Cerebellar nuclear complex (tissue), 1 donor: ENCODE data around the gene DPP6.
"Not testable (repeated sequence)": the region's sequence is repeated elsewhere in the genome, so short reads cannot be mapped to it uniquely, and the experiment has no call there.

Source experiments
- DNase-seq, 2 experiments: peaks; one replicate each; lab custom pipeline; 2025; lab: John Stamatoyannopoulos, UW

Gene DPP6

DNA sequence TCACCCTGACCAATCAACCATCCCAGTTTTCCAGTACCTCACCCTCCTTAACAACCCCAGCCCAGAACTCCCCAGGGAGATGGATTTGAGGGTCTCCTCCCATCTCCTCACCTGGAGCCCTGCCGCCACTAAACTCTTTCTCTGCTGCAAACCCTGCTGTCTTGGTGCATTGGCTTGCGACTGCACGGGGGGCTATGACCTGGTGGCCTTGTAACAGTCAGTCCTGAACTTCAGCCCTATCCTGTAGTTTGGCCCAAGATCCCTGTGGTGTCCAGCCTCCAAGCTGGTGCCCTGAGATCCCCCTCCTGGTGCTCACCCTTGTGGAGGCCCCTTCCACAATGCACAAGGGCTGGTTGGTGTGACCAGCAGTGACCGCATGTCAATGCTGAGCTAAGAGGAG lies 858.8 kb downstream of the DPP6 start:
- DNase-seq = no peak

DNA sequence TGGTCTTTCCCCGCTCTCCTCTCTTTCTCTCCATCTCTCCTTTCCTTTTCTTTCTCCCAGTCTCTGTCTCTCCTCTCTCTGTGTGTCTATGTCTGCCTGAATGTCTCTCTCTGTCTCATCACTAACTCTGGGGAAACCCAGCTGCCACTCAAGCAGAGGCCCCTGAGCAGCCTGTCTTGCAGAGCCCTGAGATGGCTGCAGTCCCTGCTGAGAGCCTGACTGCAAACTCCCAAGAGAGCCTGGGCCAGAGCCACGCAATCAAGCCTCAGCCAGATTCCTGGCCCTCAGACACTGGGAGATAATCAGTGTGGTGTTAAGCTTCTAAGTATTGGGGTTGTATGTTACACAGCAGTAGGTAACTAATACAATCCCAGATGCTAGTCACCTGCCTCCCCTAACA lies 859.2 kb downstream of the DPP6 start:
- no peak for DNase-seq

DNA sequence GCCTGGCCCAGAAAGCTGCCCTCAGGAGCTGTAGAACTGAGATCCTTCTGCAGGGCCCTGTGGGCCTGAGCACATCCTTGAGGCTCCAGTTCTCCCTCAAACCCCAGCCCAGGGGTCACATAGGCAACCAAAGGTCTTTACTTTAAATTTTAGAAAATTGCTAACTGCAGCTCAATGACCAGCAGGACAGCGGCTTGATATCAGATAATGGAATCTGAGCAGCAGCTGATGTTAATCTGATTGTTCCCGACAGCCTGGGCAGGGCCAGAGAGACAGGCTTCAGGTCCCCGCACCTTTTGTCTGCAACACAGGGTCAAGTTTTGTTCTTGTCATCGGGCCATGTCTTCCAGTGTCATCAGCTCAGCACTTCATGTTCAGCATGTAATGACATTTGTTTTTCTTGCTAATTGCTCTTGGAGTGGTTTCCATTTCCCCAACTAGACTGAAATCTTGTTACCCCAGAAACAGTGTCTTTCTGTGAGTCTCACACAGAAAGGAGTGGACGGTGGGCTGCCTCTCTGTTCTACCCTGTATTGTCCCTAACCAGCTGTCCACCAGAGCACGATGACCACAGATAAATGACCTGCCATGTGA lies 859.8 kb downstream of the DPP6 start:
- DNase-seq = no peak

DNA sequence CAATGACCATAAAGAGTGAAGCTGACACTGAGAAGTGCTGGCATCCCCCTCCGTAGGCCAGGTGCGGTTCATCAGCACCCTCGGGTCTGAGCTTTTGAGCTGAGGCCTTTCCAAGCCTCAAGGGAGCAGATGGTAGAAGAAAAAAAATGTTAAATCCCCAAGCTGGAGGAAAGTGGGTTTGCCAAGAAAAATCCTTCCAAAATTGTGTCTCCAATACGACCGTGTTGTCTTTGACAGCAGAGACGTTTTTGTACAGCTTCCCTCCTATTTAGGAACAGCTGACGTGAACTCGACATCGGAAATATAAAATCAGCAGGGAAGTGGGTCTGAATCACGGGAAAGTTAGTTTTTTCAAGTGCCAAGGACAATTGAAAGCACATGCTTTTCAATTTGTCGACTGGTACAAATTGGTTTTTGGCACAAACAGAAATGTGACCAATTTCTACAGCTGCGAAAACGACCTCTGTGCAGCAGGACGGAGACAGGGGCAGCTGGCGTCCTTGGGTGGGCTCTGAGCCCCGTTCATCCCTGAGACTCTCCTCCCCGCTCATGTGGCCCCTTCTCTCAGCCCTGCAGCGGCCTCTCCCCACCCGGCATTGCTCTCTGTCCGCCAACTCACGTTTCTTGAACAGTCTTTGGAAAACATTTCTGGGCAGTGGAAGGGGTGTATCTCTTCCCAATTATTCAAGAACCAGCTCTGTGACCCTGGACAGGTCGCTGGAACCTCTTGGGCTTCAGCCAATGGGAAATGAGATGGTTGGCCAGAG lies 860.9 kb downstream of the DPP6 start:
- DNase-seq = no peak

DNA sequence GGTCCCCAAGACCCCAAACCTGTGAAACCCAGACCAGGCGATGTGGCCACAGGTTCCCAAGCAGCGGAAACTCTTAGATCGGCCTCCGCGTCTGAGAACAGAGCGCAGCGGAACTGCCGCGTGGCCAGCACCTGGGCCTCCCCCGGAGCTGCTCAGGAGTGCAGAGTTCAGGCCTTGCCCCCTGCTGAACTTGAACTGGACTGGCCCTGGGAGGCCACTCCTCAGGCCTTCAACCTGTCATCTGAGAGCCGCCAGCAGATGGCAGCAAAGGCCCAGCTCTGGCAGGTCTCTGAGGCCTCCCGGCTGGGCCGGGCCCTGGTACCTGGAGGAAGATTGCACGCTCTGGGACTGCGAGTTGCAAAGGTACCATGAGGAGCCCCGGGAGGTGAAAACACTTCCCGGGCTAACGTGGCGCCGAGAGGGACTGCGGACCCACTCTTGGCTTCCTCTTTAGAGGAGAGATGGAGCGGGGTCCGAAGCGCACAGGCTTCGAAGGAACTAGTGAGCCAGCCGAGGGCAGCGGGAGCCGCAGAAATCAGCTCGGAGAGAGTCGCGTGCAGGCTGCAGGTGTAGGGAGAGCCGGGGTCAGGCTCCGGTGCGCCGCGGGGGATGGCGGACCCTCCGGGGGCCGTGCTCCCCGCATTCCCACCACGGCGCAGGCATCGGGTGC lies 861.6 kb downstream of the DPP6 start:
- peak; percentile 30 to 50 for DNase-seq

DNA sequence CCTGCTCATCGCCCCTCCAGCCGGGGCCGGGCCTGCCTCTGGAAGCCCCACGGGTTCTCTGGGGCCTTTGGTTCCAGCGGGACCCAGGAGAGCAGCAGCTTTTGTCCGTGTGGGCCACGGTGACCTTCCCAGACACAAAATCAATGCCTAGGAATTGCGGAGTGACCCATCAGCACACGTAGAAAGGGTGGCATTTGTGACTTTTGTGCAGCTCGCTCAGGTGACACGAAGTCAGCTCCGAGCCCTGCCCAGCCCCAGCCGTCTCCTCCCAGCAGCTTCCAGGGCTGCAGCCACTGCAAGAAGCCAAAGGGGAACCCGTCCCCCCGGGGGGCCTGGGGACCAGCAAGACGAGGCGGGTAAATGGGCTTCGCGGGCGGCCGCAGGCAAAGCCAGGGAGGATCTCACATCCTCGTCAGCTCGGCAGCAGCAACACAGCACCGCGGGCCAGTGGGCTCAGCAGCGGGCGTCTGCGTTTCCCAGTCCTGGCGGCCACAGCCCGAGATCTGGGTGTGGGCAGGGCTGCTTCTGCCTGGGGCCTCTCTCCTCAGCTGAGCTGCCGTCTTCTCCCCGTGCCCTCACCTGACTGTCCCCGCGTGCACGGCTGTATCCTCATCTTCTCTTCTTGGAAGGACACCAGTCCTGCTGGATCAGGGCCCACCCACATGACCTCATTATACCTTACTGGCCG lies 862.3 kb downstream of the DPP6 start:
- DNase-seq = no peak

DNA sequence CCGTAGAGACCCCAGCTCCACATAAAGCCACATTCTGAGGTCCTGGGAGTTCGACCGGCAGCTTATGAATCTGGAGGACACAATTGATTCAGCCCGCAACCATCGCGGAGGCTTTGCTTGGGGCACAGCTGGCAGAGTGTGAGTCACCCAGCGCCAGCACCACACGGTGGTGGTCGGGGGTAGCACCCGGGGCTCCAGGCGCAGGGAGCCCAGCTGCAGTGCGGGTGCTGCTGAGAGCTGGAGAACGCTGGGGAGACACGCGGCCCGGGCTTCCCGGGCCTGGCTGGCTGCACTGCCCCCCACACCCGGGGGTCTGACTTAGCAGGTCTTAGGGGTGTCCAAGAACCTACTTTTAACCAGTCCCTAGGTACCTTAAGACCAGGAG lies 862.8 kb downstream of the DPP6 start:
- no peak for DNase-seq

DNA sequence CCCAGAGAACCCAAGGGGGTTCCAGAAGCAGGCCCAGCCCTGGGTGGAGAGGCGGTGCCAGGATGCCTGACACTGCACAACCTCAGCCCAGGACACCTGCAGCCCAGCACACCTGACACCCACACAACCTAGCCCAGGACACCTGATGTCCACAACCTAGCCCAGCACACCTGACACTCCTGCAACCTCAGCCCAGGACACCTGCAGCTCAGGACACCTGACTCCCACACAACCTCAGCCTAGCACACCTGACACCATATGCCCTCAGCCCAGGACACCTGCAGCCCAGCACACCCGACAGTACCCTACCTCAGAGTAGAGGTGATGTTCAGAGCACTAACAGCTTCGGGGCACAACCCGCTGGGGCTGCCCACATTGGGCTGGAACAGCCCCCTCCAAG lies 863.4 kb downstream of the DPP6 start:
- DNase-seq = no peak

DNA sequence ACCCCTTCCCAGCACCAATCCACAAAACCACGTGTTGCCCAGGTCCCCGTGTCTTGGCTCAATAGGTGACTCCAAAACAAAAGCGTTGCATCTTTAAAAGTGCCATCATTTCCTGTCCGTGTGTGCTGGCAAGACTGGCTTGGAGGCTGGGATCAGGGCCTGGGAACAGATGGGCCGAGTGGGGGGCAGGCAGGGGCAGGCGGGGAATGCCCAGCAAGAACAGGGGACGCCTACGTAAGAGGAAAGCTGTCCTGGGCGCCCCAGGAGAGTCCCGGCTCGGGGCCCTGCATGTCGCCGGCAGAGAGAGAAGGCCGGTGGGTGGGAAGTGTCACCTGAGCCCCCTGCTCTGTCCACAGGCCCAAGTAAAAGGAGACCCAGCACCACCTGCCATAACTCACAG lies 864.2 kb downstream of the DPP6 start:
- DNase-seq = peak in 1 of 2 experiments; percentile 37

DNA sequence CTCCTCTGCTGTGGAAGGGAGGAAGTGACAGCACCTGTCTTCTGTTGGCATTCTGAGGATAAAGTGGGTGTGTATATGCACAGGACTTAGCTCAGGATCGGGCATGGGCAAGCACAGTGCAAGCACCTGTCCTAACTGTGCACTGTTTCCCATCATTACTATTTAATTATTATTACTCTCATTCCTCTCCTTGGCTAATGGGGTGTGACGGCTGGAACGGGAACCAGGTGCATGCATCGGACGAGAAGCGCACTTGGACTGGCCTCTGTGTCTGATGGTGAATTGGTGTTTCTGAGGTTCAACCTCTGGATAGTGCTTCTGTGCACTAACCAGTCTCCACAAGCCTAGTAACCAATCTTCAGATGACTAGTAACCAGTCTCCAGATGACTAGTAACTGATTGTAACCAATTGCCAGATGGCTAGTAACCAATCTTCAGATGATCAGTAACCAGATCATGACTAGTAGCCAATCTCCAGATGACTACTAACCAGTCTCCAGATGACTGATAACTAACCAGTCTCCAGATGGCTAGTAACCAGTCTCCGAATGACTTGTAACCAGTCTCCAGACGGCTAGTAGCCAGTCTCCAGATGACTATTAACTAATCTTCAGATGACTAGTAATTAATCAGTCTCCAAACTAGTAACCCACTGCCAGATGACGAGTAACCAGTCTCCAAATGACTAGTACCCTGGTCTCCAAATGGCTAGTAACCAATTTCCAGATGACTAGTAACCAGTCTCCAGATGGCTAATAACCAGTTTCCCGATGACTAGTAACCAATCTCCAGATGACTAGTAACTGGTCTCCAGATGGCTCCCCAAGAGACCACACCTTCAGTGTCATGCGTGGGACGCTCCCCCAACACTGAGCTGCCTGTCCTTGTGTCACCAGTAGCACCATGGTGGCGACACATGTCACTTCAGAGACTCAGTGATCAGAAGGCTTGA lies 864.9 kb downstream of the DPP6 start:
- no peak for DNase-seq

DNA sequence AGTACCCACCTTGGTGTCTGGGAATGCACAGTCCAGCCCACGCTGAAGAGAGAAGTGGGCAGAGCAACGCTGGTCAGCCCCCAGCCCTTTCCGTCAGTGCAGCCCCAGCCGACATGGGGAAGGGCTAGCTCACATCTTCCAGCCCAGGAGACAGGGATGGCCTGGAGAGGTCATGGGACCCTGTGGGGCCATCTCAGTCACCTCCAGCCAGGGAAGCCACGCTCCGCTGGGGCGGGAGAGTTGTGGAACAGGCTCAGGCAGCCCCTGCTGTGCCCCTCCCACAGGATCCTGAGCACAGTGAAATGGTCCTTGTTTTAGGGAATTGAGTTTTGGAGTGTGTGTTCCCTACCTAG lies 865.6 kb downstream of the DPP6 start:
- no peak for DNase-seq

DNA sequence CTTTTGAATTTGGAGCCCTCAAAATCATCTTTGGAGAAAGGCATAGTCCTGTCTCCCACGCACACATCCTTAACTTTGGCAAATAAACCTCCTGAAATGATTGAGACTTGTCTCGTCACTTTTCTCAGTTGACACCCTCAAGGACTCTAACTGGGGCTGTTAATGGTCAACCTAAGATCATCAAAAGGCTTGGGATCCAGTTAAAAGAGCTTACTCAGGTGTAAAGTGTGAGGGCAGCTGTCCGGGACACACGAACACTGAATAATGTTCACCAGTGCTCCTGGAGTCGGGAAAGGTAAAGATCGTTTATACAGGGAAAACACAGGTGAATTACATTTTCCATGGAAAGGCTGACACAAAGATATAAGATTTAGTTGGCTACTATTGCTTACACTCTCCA lies 866.1 kb downstream of the DPP6 start:
- DNase-seq = no peak

DNA sequence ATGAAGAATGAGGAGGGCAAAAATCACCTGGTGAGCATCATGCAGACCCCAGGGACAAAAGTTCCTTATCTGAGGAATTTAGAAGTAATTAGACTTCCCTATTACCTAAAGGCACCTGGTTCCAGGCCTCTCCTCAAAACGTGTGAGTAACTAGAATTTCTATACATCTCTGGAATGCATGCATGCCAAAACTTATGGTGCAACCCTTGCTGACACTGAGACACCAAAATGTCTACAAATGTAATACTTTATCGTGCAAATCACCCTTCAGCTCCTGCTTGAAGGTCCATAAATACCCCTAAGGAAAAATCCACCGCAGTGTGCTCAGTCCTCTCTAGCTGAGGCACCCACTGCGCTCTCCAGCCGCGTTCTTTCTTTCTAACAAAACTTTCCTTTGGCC lies 866.5 kb downstream of the DPP6 start:
- DNase-seq = no peak

DNA sequence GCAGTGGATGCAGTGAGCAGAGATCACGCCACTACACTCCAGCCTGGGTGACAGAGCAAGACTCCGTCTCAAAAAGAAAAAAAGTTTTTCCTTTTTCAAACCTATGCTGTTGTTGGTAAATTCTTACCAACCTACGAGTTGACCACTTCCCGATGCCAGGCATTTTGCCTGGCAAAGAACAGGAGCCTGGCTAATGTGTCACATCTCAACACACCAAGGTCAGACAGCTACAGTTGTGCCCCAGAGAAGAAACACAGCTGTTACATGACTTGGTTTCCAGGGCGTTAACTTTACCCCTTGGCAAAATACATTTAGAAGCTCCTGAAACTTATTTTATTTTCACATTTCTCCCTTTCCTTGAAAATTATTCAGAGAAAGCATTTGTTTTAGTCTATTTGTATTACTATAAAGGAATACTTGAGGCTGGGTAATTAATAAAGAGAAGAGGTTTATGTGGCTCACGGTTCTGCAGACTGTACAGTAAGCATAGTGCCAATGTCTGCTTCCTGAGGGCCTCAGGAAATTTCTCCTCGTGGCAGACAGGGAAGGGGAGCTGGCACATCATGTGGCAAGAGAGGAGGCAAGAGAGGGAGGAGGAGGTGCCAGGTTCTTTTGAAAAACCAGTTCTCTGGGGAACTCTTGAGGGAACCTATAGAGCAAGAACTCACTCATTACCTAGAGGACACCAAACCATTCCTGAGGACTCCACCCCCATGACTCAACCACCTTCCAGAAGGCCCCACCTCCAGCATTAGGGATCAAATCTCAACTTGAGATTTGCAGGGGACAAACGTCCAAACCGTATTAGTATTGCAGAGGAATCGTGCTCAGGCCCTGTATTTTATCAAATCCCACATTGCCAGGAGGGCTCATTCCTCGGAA lies 867.4 kb downstream of the DPP6 start:
- no peak for DNase-seq

DNA sequence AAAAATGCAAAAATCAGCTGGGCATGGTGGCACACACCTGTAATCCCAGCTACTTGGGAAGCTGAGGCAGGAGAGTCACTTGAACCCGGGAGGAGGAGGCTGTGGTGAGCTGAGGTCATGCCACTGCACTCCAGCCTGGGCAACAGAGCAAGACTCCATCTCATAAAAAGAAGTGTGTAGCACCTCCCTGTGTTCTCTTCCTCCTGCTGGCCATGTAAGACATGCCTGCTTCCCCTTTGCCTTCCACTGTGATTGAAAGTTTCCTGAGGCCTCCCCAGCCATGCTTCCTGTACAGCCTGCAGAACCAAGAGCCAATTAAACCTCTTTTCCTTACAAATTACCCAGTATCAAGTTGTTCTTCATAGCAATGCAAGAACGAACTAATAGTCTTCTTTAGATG lies 870.3 kb downstream of the DPP6 start:
- not testable (repeated sequence) for DNase-seq

DNA sequence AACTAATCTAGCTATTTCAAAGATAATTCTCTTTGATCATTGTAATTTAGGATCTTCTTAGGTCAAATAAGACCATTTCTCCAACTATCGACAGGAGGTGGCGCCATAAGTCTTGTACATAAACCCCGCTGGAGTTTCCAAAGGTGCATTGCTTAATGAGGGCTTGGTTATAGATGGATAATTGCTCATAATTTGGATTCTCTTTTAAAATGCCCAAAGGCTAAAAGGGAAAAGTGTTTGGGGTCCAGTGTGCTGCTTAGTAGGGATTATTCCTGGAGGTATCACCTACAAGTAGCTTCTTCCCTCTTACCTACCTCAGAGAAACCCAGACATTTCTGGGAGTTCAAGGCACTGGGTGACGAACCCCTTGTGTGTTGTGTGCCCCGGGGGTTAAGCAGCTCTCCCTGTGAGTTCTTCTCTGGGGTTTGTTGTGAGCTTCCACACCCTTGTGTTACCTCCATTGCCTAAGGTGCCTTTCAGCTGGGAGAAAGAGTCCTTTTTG lies 875.5 kb downstream of the DPP6 start:
- peak; percentile 28 to 71 for DNase-seq

DNA sequence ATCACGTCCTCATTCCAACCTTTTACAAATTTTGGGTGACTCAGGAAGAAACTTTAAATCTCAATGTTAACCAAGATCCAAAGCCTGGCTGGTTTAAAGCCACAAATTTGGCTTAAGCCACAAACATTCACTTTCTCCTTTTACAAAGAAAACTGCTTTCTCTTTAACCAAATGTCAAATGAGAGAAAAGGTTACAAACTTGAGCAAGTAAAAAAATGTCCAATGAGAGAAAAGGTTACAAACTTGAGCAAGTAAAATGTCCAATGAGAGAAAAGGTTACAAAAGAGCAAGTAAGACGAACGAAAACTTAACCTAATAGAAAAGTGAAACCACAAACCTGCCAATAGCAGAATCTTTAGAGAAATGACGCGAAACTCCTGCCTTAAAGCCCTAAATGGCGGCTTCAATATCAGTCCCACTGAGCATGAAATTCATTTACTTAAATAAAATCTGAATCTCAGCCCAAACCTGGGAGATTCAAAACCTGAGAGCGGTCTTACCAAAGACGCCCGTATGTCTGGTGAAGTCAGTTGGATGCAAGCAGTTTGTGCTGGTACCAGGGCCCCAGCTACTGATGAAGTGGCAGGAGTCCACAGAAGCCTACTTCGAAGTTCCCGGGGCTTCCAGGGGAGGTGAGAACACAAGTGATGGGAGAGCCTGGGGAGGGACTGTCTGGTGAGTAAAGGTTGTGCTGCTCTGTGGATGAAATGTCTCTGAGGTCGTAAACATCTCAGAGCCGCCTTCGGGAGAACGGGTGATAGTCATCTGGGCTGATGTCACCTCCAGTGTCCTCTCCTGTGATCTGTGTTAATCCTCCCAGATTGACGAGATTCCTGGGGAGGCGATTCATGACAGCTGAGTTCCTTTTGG lies 876.2 kb downstream of the DPP6 start:
- no peak for DNase-seq

DNA sequence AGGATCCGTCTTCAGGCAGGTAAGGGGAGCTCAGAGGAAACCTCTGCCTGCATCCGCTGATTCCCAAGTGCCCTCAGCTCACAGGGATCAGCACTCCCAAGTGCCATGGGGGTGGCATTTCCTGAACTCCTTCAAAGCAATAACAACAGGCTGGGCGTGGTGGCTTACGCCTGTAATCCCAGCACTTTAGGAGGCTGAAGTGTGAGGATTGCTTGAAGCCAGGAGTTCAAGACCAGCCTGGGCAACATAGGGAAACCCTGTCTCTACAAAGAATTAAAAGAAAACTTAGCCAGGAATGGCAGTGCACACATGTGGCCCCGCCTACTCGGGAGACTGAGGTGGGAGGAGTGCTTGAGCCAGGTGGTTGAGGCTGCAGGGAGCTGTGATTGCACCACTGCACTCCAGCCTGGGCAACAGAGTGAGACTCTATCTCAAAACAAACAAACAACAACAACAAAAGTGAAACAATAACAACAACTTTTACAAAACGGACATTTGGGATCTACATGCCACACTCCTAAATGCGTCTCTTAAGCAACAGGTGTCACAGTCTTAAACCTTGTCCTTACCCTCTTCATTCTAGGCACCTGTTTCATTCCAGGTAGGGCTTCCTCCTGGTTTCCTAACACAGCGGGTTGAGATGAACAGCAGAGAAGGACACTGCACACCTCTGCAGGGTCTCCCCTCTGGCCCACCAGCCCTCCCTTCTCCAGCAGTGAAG lies 877.0 kb downstream of the DPP6 start:
- no peak for DNase-seq

DNA sequence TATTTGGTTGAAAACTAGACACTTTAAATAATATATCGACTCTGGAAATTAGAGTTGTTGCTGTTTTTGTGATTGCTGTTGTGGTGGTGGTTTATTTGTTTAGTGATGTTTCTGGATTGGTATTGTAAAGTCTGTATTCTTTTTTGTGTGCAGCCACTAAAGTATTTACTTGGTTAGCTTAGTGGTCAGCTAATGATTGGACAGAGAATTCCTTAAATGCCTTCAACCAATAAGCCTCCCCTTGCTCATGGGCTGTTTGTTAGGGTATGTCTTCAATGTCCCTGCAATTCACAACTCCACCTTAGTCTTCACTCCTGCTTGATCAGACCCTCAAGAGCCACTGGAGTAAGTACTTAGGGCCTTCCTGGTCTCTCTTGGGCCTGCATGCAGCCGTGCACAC lies 879.7 kb downstream of the DPP6 start:
- no peak for DNase-seq
